ENCODE results near the gene TEC.

DNA sequence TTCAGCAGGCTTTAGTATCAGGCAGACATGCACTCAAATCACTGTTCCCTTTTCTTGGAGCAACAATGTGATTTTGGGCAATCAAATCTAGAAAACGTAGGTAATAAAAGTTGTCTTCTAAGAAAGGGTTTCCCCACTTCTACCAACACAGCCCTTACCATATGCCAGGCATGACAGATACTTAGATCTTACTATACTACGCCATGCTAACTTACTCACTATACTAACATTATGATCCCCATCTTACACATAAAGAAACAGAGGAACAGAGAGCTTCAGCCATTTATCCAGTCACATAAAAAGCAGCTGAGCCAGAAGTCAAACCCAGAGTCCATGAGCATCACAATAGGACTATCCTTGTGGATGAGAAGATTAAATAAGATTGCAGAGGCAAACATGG is 144.8 kb downstream of the TEC start:
- TF ChIP-seq CTCF (optimal IDR thresholded peaks at IDR 0.05 in 1 of 3, IDR thresholded peaks at IDR 0.05 in 1 of 3, conservative IDR thresholded peaks at IDR 0.05 in 1 of 3; ENCODE audit: extremely low read depth in 1 of 3, insufficient read depth in 2 of 3, low read length in 3 of 3): no peak
- no peak for TF ChIP-seq EZH2 (IDR thresholded peaks at IDR 0.05; ENCODE audit: low read length)

All from keratinocyte (primary cell).